Measurements from ENCODE around the gene HTR7.

Gene HTR7

DNA sequence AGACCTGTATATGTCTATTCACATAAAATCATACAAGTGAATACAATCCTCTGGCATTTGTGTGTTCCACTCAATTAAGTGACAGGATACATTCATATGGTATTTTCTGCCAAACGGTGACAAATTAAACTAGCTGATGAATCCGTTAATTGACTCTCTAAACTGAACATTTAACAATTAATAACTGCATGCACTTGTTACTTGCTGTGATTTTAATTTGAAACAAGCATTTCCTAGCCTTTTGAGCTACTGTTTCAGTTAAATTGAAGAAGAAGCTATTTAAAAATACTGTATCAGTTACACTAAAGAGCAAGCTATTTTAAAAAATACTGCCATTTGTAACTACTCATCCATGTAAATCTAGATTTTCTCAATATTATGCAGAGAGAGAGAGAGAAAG is 67.4 kb downstream of the HTR7 start:
- no peak overlapping the region for H3K4ac ChIP-seq (ENCODE audit: low read depth in 1 of 2, low read length in 2 of 2)
- no peaks in the 10 kb centered on the region for H3K79me1 ChIP-seq (replicated peaks; ENCODE audit: low read length, poor library complexity, severe bottlenecking)
- no peak overlapping the region for H2BK15ac ChIP-seq (ENCODE audit: low read depth, poor library complexity, severe bottlenecking)
- 83% methylated on average over 2 of the region's 2 CpGs for WGBS
- H3K4me3 ChIP-seq (ENCODE audit: insufficient read depth in 1 of 2, low read depth in 1 of 2, low read length in 2 of 2) = no peak overlapping the region
- H2AK5ac ChIP-seq (ENCODE audit: low read length, severe bottlenecking) = no peak overlapping the region
- H3K4me1 ChIP-seq (ENCODE audit: control insufficient read depth, insufficient read depth, low read depth, low read length) = no peaks in the 10 kb centered on the region
- no peak overlapping the region for H3K27ac ChIP-seq (ENCODE audit: low read length, poor library complexity, severe bottlenecking)
- no peak overlapping the region for H3K14ac ChIP-seq (ENCODE audit: low read length in 2 of 2)
- H4K91ac ChIP-seq (ENCODE audit: low read length) = no peak overlapping the region
- H3K23ac ChIP-seq (ENCODE audit: low read length in 2 of 2) = no peak overlapping the region
- H3K9me3 ChIP-seq (ENCODE audit: control insufficient read depth, low read length) = no peaks in the 10 kb centered on the region
- peaks cover 0 to 5% of the 10 kb centered on the region in 2 experiments for H3K27me3 ChIP-seq (ENCODE audit: control insufficient read depth in 1 of 2, insufficient read depth in 1 of 2, low read length in 2 of 2)
- H2BK5ac ChIP-seq (ENCODE audit: low read depth, low read length, poor library complexity, severe bottlenecking) = no peak overlapping the region
- no peak overlapping the region for H3K4me2 ChIP-seq (ENCODE audit: low read length, poor library complexity, severe bottlenecking)
- H2BK12ac ChIP-seq (ENCODE audit: low read length in 2 of 2) = no peak overlapping the region
- no peak overlapping the region for H3K9ac ChIP-seq (ENCODE audit: low read length)
- no peaks in the 10 kb centered on the region for H3K36me3 ChIP-seq (ENCODE audit: control insufficient read depth in 1 of 2, insufficient read depth in 2 of 2, low read depth in 1 of 2, low read length in 2 of 2)
- no peak overlapping the region for H4K8ac ChIP-seq (ENCODE audit: low read length)
- DNase-seq = no peak
- H2AFZ ChIP-seq (ENCODE audit: low read depth, low read length) = no peak overlapping the region
- no peak overlapping the region for H2BK120ac ChIP-seq (ENCODE audit: low read depth, low read length)
- no peak overlapping the region for H3K18ac ChIP-seq (ENCODE audit: low read depth in 1 of 2, low read length in 2 of 2)

DNA sequence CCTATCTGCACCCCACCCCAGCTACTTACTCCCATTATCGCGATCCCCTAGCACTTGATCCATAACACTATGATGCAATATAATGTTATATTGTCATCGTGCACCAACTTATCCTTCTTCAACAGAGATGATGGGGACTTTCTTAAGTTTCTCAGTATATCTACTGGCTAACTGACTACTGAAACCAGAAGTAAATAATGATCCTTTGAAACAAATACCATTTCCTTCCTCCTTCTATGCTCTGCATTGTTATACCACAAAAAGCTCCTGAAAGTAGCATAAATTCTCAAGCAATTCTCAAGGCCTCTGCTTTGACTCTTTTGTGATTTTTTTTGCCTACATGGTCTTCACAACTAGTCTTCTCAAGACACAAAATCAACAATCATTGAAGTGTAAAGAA is 68.9 kb downstream of the HTR7 start:
- no peaks in the 10 kb centered on the region for H3K79me1 ChIP-seq (replicated peaks; ENCODE audit: low read length, poor library complexity, severe bottlenecking)
- no peaks in the 10 kb centered on the region for H3K9me3 ChIP-seq (ENCODE audit: control insufficient read depth, low read length)
- H3K4me1 ChIP-seq (ENCODE audit: control insufficient read depth, insufficient read depth, low read depth, low read length) = no peaks in the 10 kb centered on the region
- peaks cover 0 to 7% of the 10 kb centered on the region in 2 experiments for H3K27me3 ChIP-seq (ENCODE audit: control insufficient read depth in 1 of 2, insufficient read depth in 1 of 2, low read length in 2 of 2)
- H4K8ac ChIP-seq (ENCODE audit: low read length) = no peak overlapping the region
- no peak overlapping the region for H3K18ac ChIP-seq (ENCODE audit: low read depth in 1 of 2, low read length in 2 of 2)
- no peak overlapping the region for H2BK15ac ChIP-seq (ENCODE audit: low read depth, poor library complexity, severe bottlenecking)
- H2BK120ac ChIP-seq (ENCODE audit: low read depth, low read length) = no peak overlapping the region
- no peak overlapping the region for H3K14ac ChIP-seq (ENCODE audit: low read length in 2 of 2)
- WGBS = 100% methylated on average over 1 of the region's 3 CpGs
- H3K4ac ChIP-seq (ENCODE audit: low read depth in 1 of 2, low read length in 2 of 2) = no peak overlapping the region
- H2AK5ac ChIP-seq (ENCODE audit: low read length, severe bottlenecking) = no peak overlapping the region
- no peak overlapping the region for H3K23ac ChIP-seq (ENCODE audit: low read length in 2 of 2)
- no peak overlapping the region for H4K91ac ChIP-seq (ENCODE audit: low read length)
- no peak overlapping the region for H2AFZ ChIP-seq (ENCODE audit: low read depth, low read length)
- H3K9ac ChIP-seq (ENCODE audit: low read length) = no peak overlapping the region
- no peak overlapping the region for H2BK5ac ChIP-seq (ENCODE audit: low read depth, low read length, poor library complexity, severe bottlenecking)
- no peak overlapping the region for H3K4me2 ChIP-seq (ENCODE audit: low read length, poor library complexity, severe bottlenecking)
- H3K27ac ChIP-seq (ENCODE audit: low read length, poor library complexity, severe bottlenecking) = no peak overlapping the region
- DNase-seq = no peak
- no peak overlapping the region for H2BK12ac ChIP-seq (ENCODE audit: low read length in 2 of 2)
- H3K4me3 ChIP-seq (ENCODE audit: insufficient read depth in 1 of 2, low read depth in 1 of 2, low read length in 2 of 2) = no peak overlapping the region
- H3K36me3 ChIP-seq (ENCODE audit: control insufficient read depth in 1 of 2, insufficient read depth in 2 of 2, low read depth in 1 of 2, low read length in 2 of 2) = no peaks in the 10 kb centered on the region

DNA sequence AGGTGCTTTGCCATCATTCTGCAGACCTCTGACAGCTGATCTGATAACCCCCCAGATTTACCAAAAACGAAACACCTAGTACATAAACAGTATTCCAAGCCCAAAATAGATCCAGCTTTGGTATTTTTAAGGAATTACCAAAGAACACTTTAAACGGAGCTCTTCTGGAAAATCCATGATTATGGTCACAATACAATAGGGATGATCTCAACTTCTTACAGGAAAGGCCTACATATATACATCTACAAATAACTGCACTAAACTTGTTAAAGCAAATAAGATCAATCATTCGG is 69.7 kb downstream of the HTR7 start:
- no peak overlapping the region for H2BK15ac ChIP-seq (ENCODE audit: low read depth, poor library complexity, severe bottlenecking)
- no peak overlapping the region for H4K8ac ChIP-seq (ENCODE audit: low read length)

DNA sequence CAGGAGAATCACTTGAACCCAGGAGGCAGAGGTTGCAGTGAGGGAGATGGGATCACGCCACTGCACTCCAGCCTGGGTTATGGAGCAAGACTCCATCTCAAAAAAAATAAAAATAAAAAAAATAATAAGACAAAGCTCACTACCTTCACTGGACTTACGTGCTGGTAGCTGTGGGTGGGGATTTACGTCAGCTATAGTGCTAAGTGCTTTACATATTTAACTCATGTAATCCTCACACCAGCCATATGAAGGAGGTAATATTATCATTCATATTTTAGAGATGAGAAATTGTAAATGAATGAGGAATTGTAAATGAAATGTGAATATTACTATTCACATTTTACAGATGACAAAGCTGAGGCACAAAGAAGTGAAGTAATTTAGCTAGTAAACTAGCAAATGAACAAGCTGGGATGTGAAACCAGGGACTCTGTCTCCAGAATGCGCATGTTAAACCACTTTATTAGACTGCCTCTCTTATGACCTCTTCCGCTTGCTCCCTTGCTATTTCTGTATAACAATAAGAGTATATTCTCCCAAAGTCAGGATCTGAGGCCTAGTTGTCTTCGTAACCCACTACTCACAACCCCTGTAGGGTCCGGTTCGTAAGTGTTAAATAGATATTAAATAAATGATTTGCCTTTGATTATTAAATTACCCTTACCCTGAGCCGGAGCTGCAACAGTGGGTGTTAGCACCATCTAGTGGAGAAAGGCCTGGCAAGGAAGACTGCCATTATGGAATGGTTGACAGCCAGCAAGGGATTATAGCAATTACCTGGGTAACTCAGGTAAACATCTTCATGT is 70.2 kb downstream of the HTR7 start:
- Histone ChIP-seq H3K14ac (ENCODE audit: low read length in 2 of 2) (no peak overlapping the region), H3K4me1 (ENCODE audit: control insufficient read depth, insufficient read depth, low read depth, low read length) (no peaks in the 10 kb centered on the region), H4K91ac (ENCODE audit: low read length) (no peak overlapping the region), H4K8ac (ENCODE audit: low read length) (no peak overlapping the region), H3K18ac (ENCODE audit: low read depth in 1 of 2, low read length in 2 of 2) (no peak overlapping the region), H3K27ac (ENCODE audit: low read length, poor library complexity, severe bottlenecking) (no peak overlapping the region), H3K4me2 (ENCODE audit: low read length, poor library complexity, severe bottlenecking) (no peak overlapping the region), H3K79me1 (replicated peaks; ENCODE audit: low read length, poor library complexity, severe bottlenecking) (no peaks in the 10 kb centered on the region), H2BK120ac (ENCODE audit: low read depth, low read length) (no peak overlapping the region), H2AFZ (ENCODE audit: low read depth, low read length) (no peak overlapping the region), H3K4ac (ENCODE audit: low read depth in 1 of 2, low read length in 2 of 2) (no peak overlapping the region), H3K23ac (ENCODE audit: low read length in 2 of 2) (no peak overlapping the region), H3K9me3 (ENCODE audit: control insufficient read depth, low read length) (no peaks in the 10 kb centered on the region), H3K4me3 (ENCODE audit: insufficient read depth in 1 of 2, low read depth in 1 of 2, low read length in 2 of 2) (no peak overlapping the region), H2BK5ac (ENCODE audit: low read depth, low read length, poor library complexity, severe bottlenecking) (no peak overlapping the region), H3K27me3 (ENCODE audit: control insufficient read depth in 1 of 2, insufficient read depth in 1 of 2, low read length in 2 of 2) (peaks cover 0 to 7% of the 10 kb centered on the region in 2 experiments), H3K36me3 (ENCODE audit: control insufficient read depth in 1 of 2, insufficient read depth in 2 of 2, low read depth in 1 of 2, low read length in 2 of 2) (no peaks in the 10 kb centered on the region), H2BK12ac (ENCODE audit: low read length in 2 of 2) (no peak overlapping the region), H2AK5ac (ENCODE audit: low read length, severe bottlenecking) (no peak overlapping the region), H3K9ac (ENCODE audit: low read length) (no peak overlapping the region), H2BK15ac (ENCODE audit: low read depth, poor library complexity, severe bottlenecking) (no peak overlapping the region)
- DNase-seq = peak; percentile 37
- 81% methylated on average over 4 of the region's 9 CpGs for WGBS

More for the DNA sequence above, 69.7 kb downstream of the HTR7 start:
- no peak overlapping the region for H2AFZ ChIP-seq (ENCODE audit: low read depth, low read length)
- no peaks in the 10 kb centered on the region for H3K36me3 ChIP-seq (ENCODE audit: control insufficient read depth in 1 of 2, insufficient read depth in 2 of 2, low read depth in 1 of 2, low read length in 2 of 2)
- no peak for DNase-seq
- H3K23ac ChIP-seq (ENCODE audit: low read length in 2 of 2) = no peak overlapping the region
- H3K27me3 ChIP-seq (ENCODE audit: control insufficient read depth in 1 of 2, insufficient read depth in 1 of 2, low read length in 2 of 2) = peaks cover 0 to 7% of the 10 kb centered on the region in 2 experiments
- no peak overlapping the region for H3K4me3 ChIP-seq (ENCODE audit: insufficient read depth in 1 of 2, low read depth in 1 of 2, low read length in 2 of 2)
- H3K4me2 ChIP-seq (ENCODE audit: low read length, poor library complexity, severe bottlenecking) = no peak overlapping the region
- H3K27ac ChIP-seq (ENCODE audit: low read length, poor library complexity, severe bottlenecking) = no peak overlapping the region
- no peak overlapping the region for H3K9ac ChIP-seq (ENCODE audit: low read length)
- H3K18ac ChIP-seq (ENCODE audit: low read depth in 1 of 2, low read length in 2 of 2) = no peak overlapping the region
- H3K79me1 ChIP-seq (replicated peaks; ENCODE audit: low read length, poor library complexity, severe bottlenecking) = no peaks in the 10 kb centered on the region
- no peak overlapping the region for H3K4ac ChIP-seq (ENCODE audit: low read depth in 1 of 2, low read length in 2 of 2)
- H4K91ac ChIP-seq (ENCODE audit: low read length) = no peak overlapping the region
- H3K14ac ChIP-seq (ENCODE audit: low read length in 2 of 2) = no peak overlapping the region
- no peaks in the 10 kb centered on the region for H3K4me1 ChIP-seq (ENCODE audit: control insufficient read depth, insufficient read depth, low read depth, low read length)
- H2BK12ac ChIP-seq (ENCODE audit: low read length in 2 of 2) = no peak overlapping the region
- H2BK5ac ChIP-seq (ENCODE audit: low read depth, low read length, poor library complexity, severe bottlenecking) = no peak overlapping the region
- no peak overlapping the region for H2AK5ac ChIP-seq (ENCODE audit: low read length, severe bottlenecking)
- H2BK120ac ChIP-seq (ENCODE audit: low read depth, low read length) = no peak overlapping the region
- no peaks in the 10 kb centered on the region for H3K9me3 ChIP-seq (ENCODE audit: control insufficient read depth, low read length)
- 45% methylated on average over 2 of the region's 3 CpGs for WGBS

All from mesenchymal stem cell (in vitro differentiated cells and primary cell).